Endothelial cell of umbilical vein (primary cell): ENCODE results near the gene IMPG1. TPM values are rescaled to one million over a fixed set of nuclear protein-coding genes. Genes with fewer than 3 reads are reported as not detected.

Experiments
- BruUV-seq: library from RNA; stranded (reverse); fragments of 400-500 nt; replicated peaks from 2 replicates; lab custom pipeline; 2021; lab: Mats Ljungman, UMichigan
- CTCF ChIA-PET: fragments of 300-600, 350-600 bp; sonication (Branson Sonifier 250); formaldehyde crosslinking; loops from one replicate; lab custom pipeline; 2021; ENCODE audit warnings: antibody characterized with exemption, inconsistent platforms; lab: Charles Lee
- POLR2A ChIA-PET: fragments of 300-600, 350-600 bp; sonication (Branson Sonifier 250); formaldehyde crosslinking; loops from one replicate; lab custom pipeline; 2021; ENCODE audit warnings: antibody characterized with exemption, inconsistent platforms; lab: Charles Lee
- DNase-seq: peaks from one replicate; pipeline ENCODE4 v3.0.0-alpha.2; 2011; ENCODE audit warnings: low read depth, low spot score
- FAIRE-seq: peaks from 2 replicates; lab custom pipeline; 2011; peaks lifted over from hg19 to GRCh38; lab: Jason Lieb, UNC
- H2AFZ ChIP-seq: 2 replicates; pipeline ENCODE4 v1.6.0; 2012; ENCODE audit warnings: low read depth, low read length, control low read depth, inconsistent platforms
- H3K27ac ChIP-seq: 2 replicates; pipeline ENCODE4 v1.5.1; 2011; ENCODE audit warnings: low read depth, mild to moderate bottlenecking, control low read depth, low read length, moderate library complexity; ENCODE audit not compliant: insufficient read depth
- H3K27me3 ChIP-seq, 2 experiments: 2 replicates each; pipeline versions ENCODE4 v1.6.0 to v1.6.1; 2011; ENCODE audit warnings: low read length in 2 of 2, mixed read lengths in 1 of 2; ENCODE audit not compliant: control insufficient read depth in 2 of 2, insufficient read depth in 2 of 2
- H3K36me3 ChIP-seq, 2 experiments: 2 replicates in 1 of 2; 3 replicates in 1 of 2; pipeline ENCODE4 v1.5.1; 2011; ENCODE audit warnings: low read length in 2 of 2, mild to moderate bottlenecking in 1 of 2, moderate library complexity in 1 of 2; ENCODE audit not compliant: control insufficient read depth in 2 of 2, insufficient read depth in 2 of 2; ENCODE audit errors: extremely low read depth in 1 of 2
- H3K4me1 ChIP-seq: 3 replicates; pipeline ENCODE4 v1.5.1; 2011; ENCODE audit warnings: mild to moderate bottlenecking, low read length; ENCODE audit not compliant: control insufficient read depth, insufficient read depth; ENCODE audit errors: extremely low read depth
- H3K4me2 ChIP-seq: 2 replicates; pipeline ENCODE4 v1.6.1; 2011; ENCODE audit warnings: low read length, control low read depth, mixed read lengths; ENCODE audit not compliant: insufficient read depth
- H3K4me3 ChIP-seq, 3 experiments: fragments of 200-600 bp in 1 of 3; sonication (generic), shearing (Covaris generic) in 1 of 3; replicated peaks in 1 of 3; 2 replicates each; pipeline ENCODE4 v1.5.1; 2011 to 2016; ENCODE audit warnings: control low read depth in 3 of 3, low read length in 3 of 3, mild to moderate bottlenecking in 2 of 3, inconsistent platforms in 1 of 3, low read depth in 1 of 3, moderate library complexity in 1 of 3; ENCODE audit not compliant: insufficient read depth in 1 of 3
- H3K79me2 ChIP-seq: 2 replicates; pipeline ENCODE4 v1.6.0; 2012; ENCODE audit warnings: low read length, inconsistent platforms; ENCODE audit not compliant: control insufficient read depth, insufficient read depth
- H3K9ac ChIP-seq: replicated peaks from 2 replicates; pipeline ENCODE3; 2011; ENCODE audit warnings: low read length, control low read depth; ENCODE audit not compliant: insufficient read depth; ENCODE audit errors: extremely low read depth
- H3K9me1 ChIP-seq: replicated peaks from 3 replicates; pipeline ENCODE4 v1.6.0; 2011; ENCODE audit warnings: mild to moderate bottlenecking, low read length; ENCODE audit not compliant: control insufficient read depth, insufficient read depth; ENCODE audit errors: extremely low read depth
- H3K9me3 ChIP-seq: replicated peaks from 2 replicates; pipeline ENCODE4 v1.5.1; 2012; ENCODE audit warnings: low read length, inconsistent platforms; ENCODE audit not compliant: control insufficient read depth, insufficient read depth
- H4K20me1 ChIP-seq: replicated peaks from 2 replicates; pipeline ENCODE3; 2011; ENCODE audit warnings: mild to moderate bottlenecking, low read length; ENCODE audit not compliant: control insufficient read depth, insufficient read depth; ENCODE audit errors: extremely low read depth
- CTCF ChIP-seq, 2 donors: IDR thresholded peaks; 1 replicate in 1 of 2; 2 replicates in 1 of 2; pipeline ENCODE4 v1.5.1; 2011; ENCODE audit warnings: low read length in 2 of 2, mild to moderate bottlenecking in 2 of 2, moderate library complexity in 2 of 2, control low read depth in 1 of 2, inconsistent platforms in 1 of 2, low read depth in 1 of 2; ENCODE audit not compliant: insufficient read depth in 1 of 2; ENCODE audit errors: extremely low read depth in 1 of 2
- EZH2 ChIP-seq: IDR thresholded peaks from 2 replicates; pipeline ENCODE4 v1.6.1; 2012; ENCODE audit warnings: borderline replicate concordance, low read depth, mild to moderate bottlenecking, moderate library complexity, low read length, inconsistent platforms; ENCODE audit not compliant: severe bottlenecking
- FOS ChIP-seq: IDR thresholded peaks from 2 replicates; pipeline ENCODE4 v1.6.1; 2011; ENCODE audit warnings: mild to moderate bottlenecking, low read length, moderate library complexity, borderline replicate concordance; ENCODE audit not compliant: insufficient read depth
- GATA2 ChIP-seq: IDR thresholded peaks from 2 replicates; pipeline ENCODE4 v1.7.0; 2011; ENCODE audit warnings: low read depth, mild to moderate bottlenecking, moderate library complexity, mixed read lengths, low read length; ENCODE audit not compliant: insufficient read length, insufficient read depth
- JUN ChIP-seq: IDR thresholded peaks from 2 replicates; pipeline ENCODE4 v1.6.1; 2011; ENCODE audit warnings: borderline replicate concordance, low read depth; ENCODE audit not compliant: insufficient read length, insufficient read depth
- MYC ChIP-seq: IDR thresholded peaks from one replicate; pipeline ENCODE4 v1.6.1; 2011; ENCODE audit warnings: mild to moderate bottlenecking, low read depth, low read length
- POLR2A ChIP-seq: IDR thresholded peaks from 2 replicates; pipeline ENCODE4 v1.6.1; 2012; ENCODE audit warnings: low read depth, mild to moderate bottlenecking, control low read depth, low read length
- POLR2AphosphoS5 ChIP-seq: IDR thresholded peaks from 2 replicates; pipeline ENCODE4 v1.6.1; 2012; ENCODE audit warnings: low read depth, mild to moderate bottlenecking, control low read depth, low read length, moderate library complexity; ENCODE audit not compliant: insufficient read depth
- dilution Hi-C: fragments of 300-500 bp; cut with MboI; formaldehyde crosslinking; loops from one replicate; pipeline ENCODE4 v1.15.0; 2019; ENCODE audit warnings: low sequenced_read_pairs; ENCODE audit not compliant: extremely low pct_ligation_motif_present
- intact Hi-C: fragments of 100-400 bp; cut with micrococcal nuclease; formaldehyde crosslinking; loops from one replicate; pipeline ENCODE4 v1.10.0; 2022
- polyA plus RNA-seq, 4 experiments: library from polyadenylated mRNA; depleted of rRNA in 3 of 4; stranded (reverse) in 3 of 4; unstranded in 1 of 4; fragments of >200 nt; gene quantifications; 2 replicates each; pipeline versions ENCODE4 v1.2.1 to v1.2.3, GENCODE V29; 2011 to 2012; ENCODE audit warnings: missing spikeins in 1 of 4
- total RNA-seq: library from RNA; stranded (reverse); gene quantifications from 2 replicates; pipeline ENCODE4 v1.2.3, GENCODE V29; 2021
- TF ChIP-seq, protein P1 (sequence below): IDR thresholded peaks from 2 replicates; pipeline ENCODE4 v1.6.1; 2011; ENCODE audit not compliant: insufficient read depth, insufficient read length

Gene IMPG1
- total and polyA plus RNA-seq, 2 donors (not counting 3 experiments of a cell fraction or from before 2014, with no cell fraction given): not detected

GRCh38 chr6:75922226-75922625 is 150.2 kb downstream of the IMPG1 start:
- H3K36me3 ChIP-seq: peaks cover 0 to 7% of the 10 kb centered on the region in 2 experiments
- H2AFZ ChIP-seq: no peak overlapping the region
- H3K79me2 ChIP-seq: no peaks in the 10 kb centered on the region
- no peaks in the 10 kb centered on the region for H3K9me1 ChIP-seq
- H3K27ac ChIP-seq: no peak overlapping the region
- POLR2A ChIA-PET: no interaction called here
- CTCF ChIA-PET: no interaction called here
- TF ChIP-seq FOS (peak; percentile 8), MYC (no peak), EZH2 (no peak), POLR2A (no peak), POLR2AphosphoS5 (no peak), CTCF (IDR thresholded peaks at IDR 0.05; ENCODE audit: extremely low read depth in 1 of 2, insufficient read depth in 1 of 2, low read depth in 1 of 2, low read length in 2 of 2) (no peak)
- FAIRE-seq: no peak
- no peak overlapping the region for H3K9ac ChIP-seq
- H3K27me3 ChIP-seq: no peaks in the 10 kb centered on the region
- no peak overlapping the region for H3K4me2 ChIP-seq
- BruUV-seq: no TSS peak
- dilution Hi-C loops (no loop called here), intact Hi-C loops (no loop called here)
- no peaks in the 10 kb centered on the region for H3K4me1 ChIP-seq
- DNase-seq: no peak
- no peaks in the 10 kb centered on the region for H4K20me1 ChIP-seq
- no peak overlapping the region for H3K4me3 ChIP-seq
- no peaks in the 10 kb centered on the region for H3K9me3 ChIP-seq

DNA sequence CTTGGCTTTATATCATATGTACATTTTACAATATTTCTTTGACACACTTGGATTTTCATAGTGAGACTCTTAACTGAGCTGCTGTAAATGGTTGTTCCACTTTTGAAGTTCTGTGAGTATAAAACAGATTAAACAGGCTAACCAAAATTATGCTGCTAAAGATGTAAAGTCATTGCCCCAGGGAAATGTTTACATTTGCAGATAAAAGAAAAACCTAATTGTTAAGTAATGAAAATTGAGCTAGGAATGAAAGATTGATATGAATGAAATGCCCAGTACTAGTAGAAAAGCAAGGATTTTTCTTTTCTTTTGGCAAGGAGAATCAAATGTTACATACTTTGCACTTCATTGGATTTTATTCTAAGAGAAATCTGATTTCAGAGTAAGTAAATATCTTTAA is 159.4 kb downstream of the IMPG1 start:
- H3K9me1 ChIP-seq: no peaks in the 10 kb centered on the region
- no peak overlapping the region for H3K27ac ChIP-seq
- H3K36me3 ChIP-seq: peaks cover 4 to 6% of the 10 kb centered on the region in 2 experiments
- no peak for FAIRE-seq
- H3K4me2 ChIP-seq: no peak overlapping the region
- DNase-seq: no peak
- BruUV-seq: no TSS peak
- no peak overlapping the region for H3K4me3 ChIP-seq
- no peak overlapping the region for H3K9ac ChIP-seq
- dilution Hi-C loops: no loop called here
- CTCF ChIA-PET: interaction anchor here (1.4 to 2.3 kb wide), 4 partner anchors 19 to 32 kb away, joined by 3 to 14 read pairs (median 4); no protein-coding TSS in a partner anchor
- no peaks in the 10 kb centered on the region for H4K20me1 ChIP-seq
- H3K9me3 ChIP-seq: no peaks in the 10 kb centered on the region
- intact Hi-C loops: no loop called here
- no peaks in the 10 kb centered on the region for H3K79me2 ChIP-seq
- POLR2A ChIA-PET: no interaction called here
- no peaks in the 10 kb centered on the region for H3K27me3 ChIP-seq
- no peak overlapping the region for H2AFZ ChIP-seq
- H3K4me1 ChIP-seq: no peaks in the 10 kb centered on the region
- TF ChIP-seq GATA2 (no peak), CTCF (IDR thresholded peaks at IDR 0.05; ENCODE audit: extremely low read depth in 1 of 2, insufficient read depth in 1 of 2, low read depth in 1 of 2, low read length in 2 of 2) (no peak), MYC (no peak), FOS (no peak), JUN (no peak), EZH2 (no peak)
- TF ChIP-seq, protein P1, sequence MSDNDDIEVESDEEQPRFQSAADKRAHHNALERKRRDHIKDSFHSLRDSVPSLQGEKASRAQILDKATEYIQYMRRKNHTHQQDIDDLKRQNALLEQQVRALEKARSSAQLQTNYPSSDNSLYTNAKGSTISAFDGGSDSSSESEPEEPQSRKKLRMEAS: no peak
